Activated naive CD8-positive, alpha-beta T cell (primary cell): ENCODE data around the gene GPR148.

ENCODE experiments used
- H3K27ac Mint-ChIP-seq: one replicate; pipeline ENCODE4 v1.8.0; 2021; ENCODE audit warnings: mixed read lengths
- H3K27me3 Mint-ChIP-seq: one replicate; pipeline ENCODE4 v1.8.0; 2021; ENCODE audit warnings: mixed read lengths
- H3K36me3 Mint-ChIP-seq: one replicate; pipeline ENCODE4 v1.8.0; 2021; ENCODE audit warnings: mixed read lengths
- H3K4me1 Mint-ChIP-seq: one replicate; pipeline ENCODE4 v1.8.0; 2021; ENCODE audit warnings: low read depth, mixed read lengths
- H3K4me3 Mint-ChIP-seq: one replicate; pipeline ENCODE4 v1.8.0; 2021; ENCODE audit warnings: mild to moderate bottlenecking, mixed read lengths
- H3K9me3 Mint-ChIP-seq: one replicate; pipeline ENCODE4 v1.8.0; 2021; ENCODE audit warnings: low read depth, mixed read lengths

Gene GPR148

DNA sequence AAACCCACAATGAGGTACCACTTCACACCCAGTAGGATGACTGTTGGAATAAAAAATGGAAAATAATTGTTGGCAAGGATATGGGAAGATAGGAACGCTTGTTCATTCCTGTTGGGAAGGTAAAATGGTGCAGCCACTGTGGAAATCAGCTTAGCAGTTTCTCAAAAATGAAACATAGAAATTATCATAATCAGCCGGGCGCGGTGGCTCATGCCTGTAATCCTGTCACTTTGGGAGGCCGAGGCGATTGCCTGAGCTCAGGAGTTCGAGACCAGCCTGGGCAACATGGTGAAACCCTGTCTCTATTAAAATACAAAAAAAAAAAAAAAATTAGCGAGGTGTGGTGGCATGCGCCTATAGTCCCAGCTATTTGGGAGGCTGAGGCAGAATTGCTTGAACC is 49.9 kb downstream of the GPR148 start:
- no peaks in the 10 kb centered on the region for H3K36me3 Mint-ChIP-seq
- peaks cover 8% of the 10 kb centered on the region for H3K27me3 Mint-ChIP-seq
- H3K4me3 Mint-ChIP-seq: no peak overlapping the region
- H3K9me3 Mint-ChIP-seq: no peaks in the 10 kb centered on the region
- no peak overlapping the region for H3K27ac Mint-ChIP-seq
- H3K4me1 Mint-ChIP-seq: no peaks in the 10 kb centered on the region
